ENCODE data around the gene SPAM1.

GRCh38 chr7:123979876-123980275, 54.8 kb downstream of the SPAM1 start:
- TF ChIP-seq, protein P1, sequence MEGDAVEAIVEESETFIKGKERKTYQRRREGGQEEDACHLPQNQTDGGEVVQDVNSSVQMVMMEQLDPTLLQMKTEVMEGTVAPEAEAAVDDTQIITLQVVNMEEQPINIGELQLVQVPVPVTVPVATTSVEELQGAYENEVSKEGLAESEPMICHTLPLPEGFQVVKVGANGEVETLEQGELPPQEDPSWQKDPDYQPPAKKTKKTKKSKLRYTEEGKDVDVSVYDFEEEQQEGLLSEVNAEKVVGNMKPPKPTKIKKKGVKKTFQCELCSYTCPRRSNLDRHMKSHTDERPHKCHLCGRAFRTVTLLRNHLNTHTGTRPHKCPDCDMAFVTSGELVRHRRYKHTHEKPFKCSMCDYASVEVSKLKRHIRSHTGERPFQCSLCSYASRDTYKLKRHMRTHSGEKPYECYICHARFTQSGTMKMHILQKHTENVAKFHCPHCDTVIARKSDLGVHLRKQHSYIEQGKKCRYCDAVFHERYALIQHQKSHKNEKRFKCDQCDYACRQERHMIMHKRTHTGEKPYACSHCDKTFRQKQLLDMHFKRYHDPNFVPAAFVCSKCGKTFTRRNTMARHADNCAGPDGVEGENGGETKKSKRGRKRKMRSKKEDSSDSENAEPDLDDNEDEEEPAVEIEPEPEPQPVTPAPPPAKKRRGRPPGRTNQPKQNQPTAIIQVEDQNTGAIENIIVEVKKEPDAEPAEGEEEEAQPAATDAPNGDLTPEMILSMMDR (conservative IDR thresholded peaks at IDR 0.05; ENCODE audit: low read depth in 2 of 2), result no peak
- no peak for TF ChIP-seq EZH2 (IDR thresholded peaks at IDR 0.05; ENCODE audit: low read depth, unreplicated experiment)
- no peak for TF ChIP-seq POLR2AphosphoS5 (IDR thresholded peaks at IDR 0.05; ENCODE audit: low read depth)
- no peak for TF ChIP-seq REST (IDR thresholded peaks at IDR 0.05; ENCODE audit: unreplicated experiment)
- no peak for TF ChIP-seq EZH2phosphoT487 (IDR thresholded peaks at IDR 0.05; ENCODE audit: unreplicated experiment)
- TF ChIP-seq JUNB (IDR thresholded peaks at IDR 0.05; ENCODE audit: unreplicated experiment), result no peak
- no peak for TF ChIP-seq STAT1 (IDR thresholded peaks at IDR 0.05; ENCODE audit: unreplicated experiment)
- TF ChIP-seq, protein P2, sequence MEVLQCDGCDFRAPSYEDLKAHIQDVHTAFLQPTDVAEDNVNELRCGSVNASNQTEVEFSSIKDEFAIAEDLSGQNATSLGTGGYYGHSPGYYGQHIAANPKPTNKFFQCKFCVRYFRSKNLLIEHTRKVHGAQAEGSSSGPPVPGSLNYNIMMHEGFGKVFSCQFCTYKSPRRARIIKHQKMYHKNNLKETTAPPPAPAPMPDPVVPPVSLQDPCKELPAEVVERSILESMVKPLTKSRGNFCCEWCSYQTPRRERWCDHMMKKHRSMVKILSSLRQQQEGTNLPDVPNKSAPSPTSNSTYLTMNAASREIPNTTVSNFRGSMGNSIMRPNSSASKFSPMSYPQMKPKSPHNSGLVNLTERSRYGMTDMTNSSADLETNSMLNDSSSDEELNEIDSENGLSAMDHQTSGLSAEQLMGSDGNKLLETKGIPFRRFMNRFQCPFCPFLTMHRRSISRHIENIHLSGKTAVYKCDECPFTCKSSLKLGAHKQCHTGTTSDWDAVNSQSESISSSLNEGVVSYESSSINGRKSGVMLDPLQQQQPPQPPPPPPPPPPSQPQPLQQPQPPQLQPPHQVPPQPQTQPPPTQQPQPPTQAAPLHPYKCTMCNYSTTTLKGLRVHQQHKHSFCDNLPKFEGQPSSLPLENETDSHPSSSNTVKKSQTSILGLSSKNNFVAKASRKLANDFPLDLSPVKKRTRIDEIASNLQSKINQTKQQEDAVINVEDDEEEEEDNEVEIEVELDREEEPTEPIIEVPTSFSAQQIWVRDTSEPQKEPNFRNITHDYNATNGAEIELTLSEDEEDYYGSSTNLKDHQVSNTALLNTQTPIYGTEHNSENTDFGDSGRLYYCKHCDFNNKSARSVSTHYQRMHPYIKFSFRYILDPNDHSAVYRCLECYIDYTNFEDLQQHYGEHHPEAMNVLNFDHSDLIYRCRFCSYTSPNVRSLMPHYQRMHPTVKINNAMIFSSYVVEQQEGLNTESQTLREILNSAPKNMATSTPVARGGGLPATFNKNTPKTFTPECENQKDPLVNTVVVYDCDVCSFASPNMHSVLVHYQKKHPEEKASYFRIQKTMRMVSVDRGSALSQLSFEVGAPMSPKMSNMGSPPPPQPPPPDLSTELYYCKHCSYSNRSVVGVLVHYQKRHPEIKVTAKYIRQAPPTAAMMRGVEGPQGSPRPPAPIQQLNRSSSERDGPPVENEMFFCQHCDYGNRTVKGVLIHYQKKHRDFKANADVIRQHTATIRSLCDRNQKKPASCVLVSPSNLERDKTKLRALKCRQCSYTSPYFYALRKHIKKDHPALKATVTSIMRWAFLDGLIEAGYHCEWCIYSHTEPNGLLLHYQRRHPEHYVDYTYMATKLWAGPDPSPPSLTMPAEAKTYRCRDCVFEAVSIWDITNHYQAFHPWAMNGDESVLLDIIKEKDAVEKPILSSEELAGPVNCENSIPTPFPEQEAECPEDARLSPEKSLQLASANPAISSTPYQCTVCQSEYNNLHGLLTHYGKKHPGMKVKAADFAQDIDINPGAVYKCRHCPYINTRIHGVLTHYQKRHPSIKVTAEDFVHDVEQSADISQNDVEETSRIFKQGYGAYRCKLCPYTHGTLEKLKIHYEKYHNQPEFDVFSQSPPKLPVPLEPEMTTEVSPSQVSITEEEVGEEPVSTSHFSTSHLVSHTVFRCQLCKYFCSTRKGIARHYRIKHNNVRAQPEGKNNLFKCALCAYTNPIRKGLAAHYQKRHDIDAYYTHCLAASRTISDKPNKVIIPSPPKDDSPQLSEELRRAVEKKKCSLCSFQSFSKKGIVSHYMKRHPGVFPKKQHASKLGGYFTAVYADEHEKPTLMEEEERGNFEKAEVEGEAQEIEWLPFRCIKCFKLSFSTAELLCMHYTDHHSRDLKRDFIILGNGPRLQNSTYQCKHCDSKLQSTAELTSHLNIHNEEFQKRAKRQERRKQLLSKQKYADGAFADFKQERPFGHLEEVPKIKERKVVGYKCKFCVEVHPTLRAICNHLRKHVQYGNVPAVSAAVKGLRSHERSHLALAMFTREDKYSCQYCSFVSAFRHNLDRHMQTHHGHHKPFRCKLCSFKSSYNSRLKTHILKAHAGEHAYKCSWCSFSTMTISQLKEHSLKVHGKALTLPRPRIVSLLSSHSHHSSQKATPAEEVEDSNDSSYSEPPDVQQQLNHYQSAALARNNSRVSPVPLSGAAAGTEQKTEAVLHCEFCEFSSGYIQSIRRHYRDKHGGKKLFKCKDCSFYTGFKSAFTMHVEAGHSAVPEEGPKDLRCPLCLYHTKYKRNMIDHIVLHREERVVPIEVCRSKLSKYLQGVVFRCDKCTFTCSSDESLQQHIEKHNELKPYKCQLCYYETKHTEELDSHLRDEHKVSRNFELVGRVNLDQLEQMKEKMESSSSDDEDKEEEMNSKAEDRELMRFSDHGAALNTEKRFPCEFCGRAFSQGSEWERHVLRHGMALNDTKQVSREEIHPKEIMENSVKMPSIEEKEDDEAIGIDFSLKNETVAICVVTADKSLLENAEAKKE (CRISPR knock-in tag; IDR thresholded peaks at IDR 0.05), result no peak
- TF ChIP-seq CREB1 (CRISPR knock-in tag; IDR thresholded peaks at IDR 0.05; ENCODE audit: low read depth), result no peak
- TF ChIP-seq NANOG (IDR thresholded peaks at IDR 0.05; ENCODE audit: borderline replicate concordance), result no peak
- TF ChIP-seq ETS1 (IDR thresholded peaks at IDR 0.05), result no peak
- no peak for TF ChIP-seq ZNF114 (CRISPR knock-in tag; IDR thresholded peaks at IDR 0.05)
- no peak for TF ChIP-seq ZNF331 (CRISPR knock-in tag; IDR thresholded peaks at IDR 0.05; ENCODE audit: low read depth)
